ENCODE data around the gene GEMIN5. TPM values are rescaled to one million over a fixed set of nuclear protein-coding genes. Genes with fewer than 3 reads are reported as not detected.
A peak's percentile ranks its signal among the peaks of the same experiment; 100 is the strongest.

The GEMIN5 gene
- total and polyA plus RNA-seq, 2 of the 13 experiments (the other 11 are each of a cell fraction or from before 2014, with no cell fraction given) = 6.6 to 28.6 TPM

- TF ChIP-seq FLYWCH1 (CRISPR knock-in tag; IDR thresholded peaks at IDR 0.05) = no peak
- TF ChIP-seq ZKSCAN8 (CRISPR knock-in tag; IDR thresholded peaks at IDR 0.05; ENCODE audit: borderline replicate concordance) = no peak
- TF ChIP-seq ZNF770 (CRISPR knock-in tag; IDR thresholded peaks at IDR 0.05) = peak; percentile 75
- no peak for TF ChIP-seq NFKBIZ (CRISPR knock-in tag; IDR thresholded peaks at IDR 0.05)
- TF ChIP-seq ZNF562 (CRISPR knock-in tag; IDR thresholded peaks at IDR 0.05; ENCODE audit: borderline replicate concordance) = no peak
- no peak for TF ChIP-seq ELF4 (CRISPR knock-in tag; IDR thresholded peaks at IDR 0.05; ENCODE audit: borderline replicate concordance)
- TF ChIP-seq GLI4 (CRISPR knock-in tag; IDR thresholded peaks at IDR 0.05; ENCODE audit: borderline replicate concordance) = no peak
- TF ChIP-seq POLR2AphosphoS2 (IDR thresholded peaks at IDR 0.05; ENCODE audit: low read depth, low read length) = no peak
- no peak for TF ChIP-seq MTF1 (CRISPR knock-in tag; IDR thresholded peaks at IDR 0.05)
- TF ChIP-seq, protein P1, sequence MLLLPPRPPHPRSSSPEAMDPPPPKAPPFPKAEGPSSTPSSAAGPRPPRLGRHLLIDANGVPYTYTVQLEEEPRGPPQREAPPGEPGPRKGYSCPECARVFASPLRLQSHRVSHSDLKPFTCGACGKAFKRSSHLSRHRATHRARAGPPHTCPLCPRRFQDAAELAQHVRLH (CRISPR knock-in tag; IDR thresholded peaks at IDR 0.05; ENCODE audit: borderline replicate concordance, low read depth) = no peak
- TF ChIP-seq SALL1 (CRISPR knock-in tag; IDR thresholded peaks at IDR 0.05) = peak; percentile 85
- no peak for TF ChIP-seq ZNF335 (CRISPR knock-in tag; IDR thresholded peaks at IDR 0.05)
- no peak for TF ChIP-seq FOXK1 (CRISPR knock-in tag; IDR thresholded peaks at IDR 0.05; ENCODE audit: borderline replicate concordance, low read depth)
- TF ChIP-seq ZNF143 (CRISPR knock-in tag; IDR thresholded peaks at IDR 0.05) = no peak
- no peak for TF ChIP-seq RFX3 (CRISPR knock-in tag; IDR thresholded peaks at IDR 0.05)
- no peak for TF ChIP-seq ZNF350 (CRISPR knock-in tag; IDR thresholded peaks at IDR 0.05; ENCODE audit: borderline replicate concordance, low read depth)
- no peak for TF ChIP-seq STAT6 (CRISPR knock-in tag; IDR thresholded peaks at IDR 0.05; ENCODE audit: borderline replicate concordance)
- no peak for TF ChIP-seq ZNF782 (CRISPR knock-in tag; IDR thresholded peaks at IDR 0.05; ENCODE audit: borderline replicate concordance)
- TF ChIP-seq SRSF4 (IDR thresholded peaks at IDR 0.05; ENCODE audit: low read depth, low read length, poor library complexity, severe bottlenecking) = no peak
- TF ChIP-seq ZNF431 (CRISPR knock-in tag; IDR thresholded peaks at IDR 0.05; ENCODE audit: borderline replicate concordance, low read depth) = no peak
- TF ChIP-seq FOXA1 (IDR thresholded peaks at IDR 0.05) = no peak
- no peak for TF ChIP-seq FOXA1 (CRISPR knock-in tag; IDR thresholded peaks at IDR 0.05)
- no peak for TF ChIP-seq MEIS2 (CRISPR knock-in tag; IDR thresholded peaks at IDR 0.05)
- no peak for TF ChIP-seq JUN (CRISPR knock-in tag; IDR thresholded peaks at IDR 0.05)
These were observed 77.9 kb downstream of the GEMIN5 start (continued) for GRCh38 chr5:154860123-154860522.

All from HepG2 (cell line).